ENCODE measurements around the gene MARVELD2.
"Not testable (repeated sequence)": the region's sequence is repeated elsewhere in the genome, so short reads cannot be mapped to it uniquely, and the experiment has no call there.

MARVELD2 gene

DNA sequence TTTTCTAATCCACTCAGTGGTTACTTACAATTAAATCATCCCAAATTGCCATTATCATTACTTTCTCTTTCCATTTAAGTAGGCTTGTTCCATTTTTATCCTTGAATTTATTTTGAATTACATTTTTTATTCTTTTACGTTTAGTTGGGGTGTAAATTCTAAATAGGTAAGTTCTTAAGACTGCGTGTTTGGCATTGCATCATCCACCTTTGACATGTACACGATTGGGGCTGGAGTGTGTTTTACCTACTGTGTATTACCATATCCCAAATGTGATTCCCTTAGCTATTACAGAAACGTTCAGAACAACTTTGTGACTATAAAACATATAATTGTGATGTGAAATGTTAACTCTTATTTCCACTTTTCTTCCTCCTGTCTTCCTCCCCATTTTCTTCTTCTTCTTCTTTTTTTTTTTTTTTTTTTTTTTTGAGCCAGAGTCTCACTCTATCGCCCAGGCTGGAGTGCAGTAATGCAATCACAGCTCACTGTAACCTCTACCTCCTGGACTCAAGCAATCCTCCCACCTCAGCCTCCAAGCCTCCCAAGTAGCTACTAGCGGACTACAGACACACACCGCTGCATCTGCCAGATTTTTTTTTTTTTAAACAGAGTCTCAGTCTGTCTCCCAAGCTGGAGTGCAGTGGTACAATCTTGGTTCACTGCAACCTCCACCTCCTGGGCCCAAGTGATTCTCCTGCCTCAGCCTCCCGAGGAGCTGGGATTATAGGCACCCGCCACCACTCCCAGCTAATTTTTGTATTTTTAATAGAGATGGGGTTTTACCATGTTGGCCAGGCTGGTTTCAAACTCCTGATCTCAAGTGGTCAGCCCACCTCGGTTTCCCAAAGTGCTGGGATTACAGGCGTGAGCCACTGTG lies 16.7 kb downstream of the MARVELD2 start:
- Histone ChIP-seq H3K4me3 (ENCODE audit: low read depth, low read length) (no peak overlapping the region), H3K36me3 (ENCODE audit: control insufficient read depth in 2 of 2, insufficient read depth in 1 of 2, low read length in 2 of 2) (peaks cover 0 to 24% of the 10 kb centered on the region in 2 experiments; a peak in 1 of 3 replicates), H3K4me1 (ENCODE audit: control insufficient read depth, insufficient read depth, low read length) (no peaks in the 10 kb centered on the region), H3K9me3 (ENCODE audit: control insufficient read depth, insufficient read depth, low read depth, low read length) (no peaks in the 10 kb centered on the region), H3K27ac (ENCODE audit: extremely low read depth, low read depth, low read length) (no peak overlapping the region)
- ChIA-PET POLR2A (interaction anchor here (0.7 kb wide), 1 partner anchor 72 kb away, joined by 3 read pairs; no protein-coding TSS in a partner anchor), CTCF (interaction anchor here (0.7 kb wide), 1 partner anchor 21 kb away, joined by 4 read pairs; no protein-coding TSS in a partner anchor)
- TF ChIP-seq, protein P1, sequence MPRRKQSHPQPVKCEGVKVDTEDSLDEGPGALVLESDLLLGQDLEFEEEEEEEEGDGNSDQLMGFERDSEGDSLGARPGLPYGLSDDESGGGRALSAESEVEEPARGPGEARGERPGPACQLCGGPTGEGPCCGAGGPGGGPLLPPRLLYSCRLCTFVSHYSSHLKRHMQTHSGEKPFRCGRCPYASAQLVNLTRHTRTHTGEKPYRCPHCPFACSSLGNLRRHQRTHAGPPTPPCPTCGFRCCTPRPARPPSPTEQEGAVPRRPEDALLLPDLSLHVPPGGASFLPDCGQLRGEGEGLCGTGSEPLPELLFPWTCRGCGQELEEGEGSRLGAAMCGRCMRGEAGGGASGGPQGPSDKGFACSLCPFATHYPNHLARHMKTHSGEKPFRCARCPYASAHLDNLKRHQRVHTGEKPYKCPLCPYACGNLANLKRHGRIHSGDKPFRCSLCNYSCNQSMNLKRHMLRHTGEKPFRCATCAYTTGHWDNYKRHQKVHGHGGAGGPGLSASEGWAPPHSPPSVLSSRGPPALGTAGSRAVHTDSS (tag by site-specific recombination; IDR thresholded peaks at IDR 0.05) = 0 out of 2 replicates have a peak, but pooled peaks have one; percentile 19
- TF ChIP-seq ZNF610 (tag by site-specific recombination; IDR thresholded peaks at IDR 0.05; ENCODE audit: borderline replicate concordance) (no peak), OVOL3 (tag by site-specific recombination; IDR thresholded peaks at IDR 0.05) (no peak)

DNA sequence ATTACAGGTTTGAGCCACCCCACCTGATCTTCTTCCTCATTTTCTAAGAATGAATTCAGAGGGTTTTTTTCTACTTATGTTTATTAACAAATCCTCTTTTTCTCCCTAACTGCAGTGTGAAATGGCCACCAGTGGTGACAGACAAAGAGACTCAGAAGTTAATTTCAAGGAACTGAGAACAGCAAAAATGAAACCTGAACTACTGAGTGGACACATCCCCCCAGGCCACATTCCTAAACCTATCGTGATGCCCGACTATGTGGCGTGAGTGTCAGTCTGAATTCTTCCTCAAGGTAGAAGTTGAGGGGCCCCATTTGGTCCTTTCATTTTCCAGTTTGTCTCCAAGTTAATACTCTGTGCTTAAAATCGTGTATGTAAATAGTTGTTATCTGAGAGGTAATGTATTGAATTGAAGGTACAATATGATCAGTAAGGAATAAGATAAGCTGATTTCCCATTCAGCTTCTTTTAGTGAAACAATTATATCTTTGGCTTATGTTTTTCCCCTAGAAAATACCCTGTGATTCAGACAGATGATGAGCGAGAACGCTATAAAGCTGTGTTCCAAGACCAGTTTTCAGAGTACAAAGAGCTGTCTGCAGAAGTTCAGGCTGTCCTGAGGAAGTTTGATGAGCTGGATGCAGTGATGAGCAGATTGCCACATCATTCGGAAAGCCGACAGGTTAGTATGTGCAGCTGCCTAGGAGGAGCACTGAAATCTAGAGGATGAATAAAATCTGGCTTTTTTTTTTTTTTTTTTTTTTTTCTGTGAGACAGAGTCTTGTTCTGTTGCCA lies 17.7 kb downstream of the MARVELD2 start:
- Histone ChIP-seq H3K9me3 (ENCODE audit: control insufficient read depth, insufficient read depth, low read depth, low read length) (no peaks in the 10 kb centered on the region), H3K4me1 (ENCODE audit: control insufficient read depth, insufficient read depth, low read length) (no peaks in the 10 kb centered on the region), H3K27ac (ENCODE audit: extremely low read depth, low read depth, low read length) (no peak overlapping the region), H3K4me3 (ENCODE audit: low read depth, low read length) (no peak overlapping the region), H3K36me3 (ENCODE audit: control insufficient read depth in 2 of 2, insufficient read depth in 1 of 2, low read length in 2 of 2) (peaks cover 0 to 24% of the 10 kb centered on the region in 2 experiments; a peak in 1 of 3 replicates)
- POLR2A ChIA-PET = interaction anchor here (0.7 kb wide), 1 partner anchor 73 kb away, joined by 3 read pairs; no protein-coding TSS in a partner anchor
- TF ChIP-seq ZNF140 (tag by site-specific recombination; IDR thresholded peaks at IDR 0.05) (no peak), REPIN1 (tag by site-specific recombination; IDR thresholded peaks at IDR 0.05; ENCODE audit: low read depth) (no peak), ZNF10 (tag by site-specific recombination; IDR thresholded peaks at IDR 0.05) (no peak)
- CTCF ChIA-PET = interaction anchor here (0.7 kb wide), 1 partner anchor 20 kb away, joined by 4 read pairs; no protein-coding TSS in a partner anchor

DNA sequence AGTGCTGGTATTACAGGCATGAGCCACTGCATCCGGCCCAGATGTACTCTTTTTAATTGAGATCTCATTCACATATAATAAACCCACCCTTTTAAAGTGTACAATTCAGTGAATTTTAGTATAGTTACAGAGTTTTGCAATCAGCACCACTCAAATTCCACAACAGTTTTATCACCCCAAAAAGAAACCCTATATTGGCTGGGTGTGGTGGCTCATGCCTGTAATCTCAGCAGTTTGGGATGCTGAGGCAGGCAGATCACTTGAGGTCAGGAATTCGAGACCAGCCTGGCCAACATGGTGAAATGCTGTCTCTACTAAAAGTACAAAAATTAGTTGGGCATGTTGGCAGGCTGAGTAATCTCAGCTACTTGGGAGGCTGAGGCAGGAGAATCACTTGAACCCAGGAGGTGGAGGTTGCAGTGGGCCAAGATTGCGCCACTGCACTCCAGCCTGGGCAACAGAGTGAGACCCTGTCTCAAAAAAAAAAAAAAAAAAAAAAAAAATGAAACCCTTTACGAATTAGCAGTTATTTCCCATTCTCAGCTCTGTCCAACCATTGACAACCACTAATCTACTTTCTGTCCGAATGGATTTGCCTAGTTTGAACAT lies 20.5 kb downstream of the MARVELD2 start:
- H3K27ac ChIP-seq (ENCODE audit: extremely low read depth, low read depth, low read length); CTCF ChIA-PET: not testable (repeated sequence)

DNA sequence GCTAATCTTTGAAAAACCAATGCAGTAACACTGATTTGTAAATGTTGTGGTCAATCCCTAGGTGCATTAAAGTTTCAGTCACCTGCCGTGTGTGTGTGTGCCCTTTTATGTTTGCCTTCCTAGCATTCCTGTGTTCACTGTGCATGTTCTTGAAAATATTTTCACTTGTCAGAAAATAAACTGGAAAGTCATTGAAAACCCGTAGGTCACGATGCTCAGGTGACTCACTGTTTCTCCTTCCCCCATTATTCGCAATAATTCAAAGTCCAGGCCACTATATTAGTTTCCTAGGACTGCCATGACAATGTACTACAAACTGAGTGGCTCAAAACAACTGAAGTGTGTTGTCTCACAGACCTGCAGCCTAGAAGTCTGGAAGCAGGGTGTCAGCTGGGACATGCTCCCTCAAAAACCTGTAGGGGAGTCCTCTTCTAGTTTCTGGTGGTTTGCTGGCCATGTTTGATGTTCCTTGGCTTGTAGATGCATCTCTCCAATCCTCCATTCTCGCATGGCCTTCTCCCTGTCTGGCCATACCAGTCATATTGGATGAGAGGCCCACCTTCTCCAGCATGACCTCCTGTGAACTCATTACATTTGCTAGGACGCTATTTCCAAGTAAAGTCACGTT lies 29.3 kb downstream of the MARVELD2 start:
- Histone ChIP-seq H3K4me3 (ENCODE audit: low read depth, low read length) (no peak overlapping the region), H3K36me3 (ENCODE audit: control insufficient read depth in 2 of 2, insufficient read depth in 1 of 2, low read length in 2 of 2) (peaks cover 0 to 4% of the 10 kb centered on the region in 2 experiments; a peak in 2 of 3 replicates), H3K9me3 (ENCODE audit: control insufficient read depth, insufficient read depth, low read depth, low read length) (no peaks in the 10 kb centered on the region), H3K27ac (ENCODE audit: extremely low read depth, low read depth, low read length) (no peak overlapping the region), H3K4me1 (ENCODE audit: control insufficient read depth, insufficient read depth, low read length) (no peaks in the 10 kb centered on the region)
- POLR2A ChIA-PET = no interaction called here
- CTCF ChIA-PET = no interaction called here
- TF ChIP-seq MYNN (tag by site-specific recombination; IDR thresholded peaks at IDR 0.05; ENCODE audit: borderline replicate concordance) (no peak), ZNF610 (tag by site-specific recombination; IDR thresholded peaks at IDR 0.05; ENCODE audit: borderline replicate concordance) (no peak), ZNF473 (tag by site-specific recombination; IDR thresholded peaks at IDR 0.05) (no peak), MEIS1 (CRISPR knock-in tag; IDR thresholded peaks at IDR 0.05; ENCODE audit: borderline replicate concordance) (no peak), ZNF76 (tag by site-specific recombination; IDR thresholded peaks at IDR 0.05; ENCODE audit: borderline replicate concordance, low read depth) (no peak), ZNF184 (tag by site-specific recombination; IDR thresholded peaks at IDR 0.05) (no peak), ZNF341 (tag by site-specific recombination; IDR thresholded peaks at IDR 0.05; ENCODE audit: low read depth) (no peak), SP3 (tag by site-specific recombination; IDR thresholded peaks at IDR 0.05) (no peak), ZBTB21 (tag by site-specific recombination; IDR thresholded peaks at IDR 0.05) (no peak), ZNF2 (tag by site-specific recombination; IDR thresholded peaks at IDR 0.05) (no peak)
- TF ChIP-seq, protein P2, sequence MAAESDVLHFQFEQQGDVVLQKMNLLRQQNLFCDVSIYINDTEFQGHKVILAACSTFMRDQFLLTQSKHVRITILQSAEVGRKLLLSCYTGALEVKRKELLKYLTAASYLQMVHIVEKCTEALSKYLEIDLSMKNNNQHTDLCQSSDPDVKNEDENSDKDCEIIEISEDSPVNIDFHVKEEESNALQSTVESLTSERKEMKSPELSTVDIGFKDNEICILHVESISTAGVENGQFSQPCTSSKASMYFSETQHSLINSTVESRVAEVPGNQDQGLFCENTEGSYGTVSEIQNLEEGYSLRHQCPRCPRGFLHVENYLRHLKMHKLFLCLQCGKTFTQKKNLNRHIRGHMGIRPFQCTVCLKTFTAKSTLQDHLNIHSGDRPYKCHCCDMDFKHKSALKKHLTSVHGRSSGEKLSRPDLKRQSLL (tag by site-specific recombination; IDR thresholded peaks at IDR 0.05) = no peak

More for the DNA sequence above, 20.5 kb downstream of the MARVELD2 start:
- H3K9me3 ChIP-seq (ENCODE audit: control insufficient read depth, insufficient read depth, low read depth, low read length); H3K4me3 ChIP-seq (ENCODE audit: low read depth, low read length); POLR2A ChIA-PET; H3K4me1 ChIP-seq (ENCODE audit: control insufficient read depth, insufficient read depth, low read length): not testable (repeated sequence)
- H3K36me3 ChIP-seq (ENCODE audit: control insufficient read depth in 2 of 2, insufficient read depth in 1 of 2, low read length in 2 of 2) = peaks cover 0 to 21% of the 10 kb centered on the region in 2 experiments; a peak in 1 of 3 replicates

Measured in HEK293 (cell line).